Activated CD4-positive, alpha-beta T cell treated with anti-CD3 and anti-CD28 coated beads, Interleukin-2, amount 10 ng/mL, durations not matched to agents 24 days and 14 days (primary cell): ENCODE results near the gene ENAH. TPM values are rescaled to one million over a fixed set of nuclear protein-coding genes. Genes with fewer than 3 reads are reported as not detected.
"Not testable (repeated sequence)": the region's sequence is repeated elsewhere in the genome, so short reads cannot be mapped to it uniquely, and the experiment has no call there.

ENCODE experiments used
- DNase-seq: peaks from one replicate; pipeline ENCODE4 v3.0.0; 2022
- H3K27ac Mint-ChIP-seq: one replicate; pipeline ENCODE4 v1.8.0; 2022; ENCODE audit warnings: mild to moderate bottlenecking, mixed read lengths
- H3K27me3 Mint-ChIP-seq: one replicate; pipeline ENCODE4 v1.8.0; 2022; ENCODE audit warnings: mixed read lengths
- H3K36me3 Mint-ChIP-seq: one replicate; pipeline ENCODE4 v1.8.0; 2022; ENCODE audit warnings: low read depth, mild to moderate bottlenecking, mixed read lengths
- H3K4me1 Mint-ChIP-seq: one replicate; pipeline ENCODE4 v1.8.0; 2021; ENCODE audit warnings: mixed read lengths
- H3K4me3 Mint-ChIP-seq: one replicate; pipeline ENCODE4 v1.8.0; 2022; ENCODE audit warnings: mild to moderate bottlenecking, moderate library complexity, mixed read lengths
- H3K9me3 Mint-ChIP-seq: one replicate; pipeline ENCODE4 v1.8.0; 2021; ENCODE audit warnings: mixed read lengths
- intact Hi-C: fragments of 100-400 bp; cut with micrococcal nuclease; formaldehyde crosslinking; loops from one replicate; pipeline ENCODE4 v1.15.1; 2023
- total RNA-seq: library from RNA; stranded (reverse); gene quantifications from 2 replicates; pipeline ENCODE4 v1.2.3, GENCODE V29; 2022

Gene ENAH
- total RNA-seq, 1 donor from 2014 or later, result 0.33 TPM

DNA sequence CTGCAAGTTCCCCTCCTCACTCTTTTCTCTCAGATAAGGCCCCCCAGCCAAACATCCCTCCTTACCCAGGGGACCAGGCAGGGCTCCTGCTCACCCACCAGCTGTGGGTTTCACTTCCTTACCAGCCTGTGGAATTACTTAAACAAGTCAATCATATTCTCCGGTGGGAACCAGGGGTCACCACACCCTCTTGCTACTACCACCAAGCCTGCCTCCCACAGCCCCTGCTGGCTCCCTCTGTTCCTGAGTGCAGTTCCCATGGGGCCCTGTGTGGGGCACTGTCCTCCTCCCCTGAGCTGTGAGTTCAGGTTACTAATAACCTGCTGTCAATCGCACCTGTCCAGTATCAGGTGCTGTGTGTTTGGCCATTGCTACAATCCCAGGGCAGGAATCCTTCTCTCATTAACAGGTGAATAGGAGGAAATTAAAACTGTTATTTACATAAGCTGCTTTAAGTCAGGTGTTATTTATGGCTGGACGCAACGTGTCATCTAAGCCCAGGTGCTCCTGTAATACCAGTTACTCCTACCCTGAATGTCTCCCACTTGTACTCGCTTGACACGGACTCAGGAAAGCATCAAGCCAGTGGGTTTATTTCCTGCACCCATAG, 172.0 kb downstream of the ENAH start:
- DNase-seq, result peak; percentile 86
- Mint-ChIP-seq H3K27ac (no peak overlapping the region), H3K27me3 (peaks cover 16% of the 10 kb centered on the region), H3K4me3 (no peak overlapping the region), H3K9me3 (no peaks in the 10 kb centered on the region), H3K36me3 (no peaks in the 10 kb centered on the region), H3K4me1 (peaks cover 22% of the 10 kb centered on the region)
- intact Hi-C loops, result no loop called here

DNA sequence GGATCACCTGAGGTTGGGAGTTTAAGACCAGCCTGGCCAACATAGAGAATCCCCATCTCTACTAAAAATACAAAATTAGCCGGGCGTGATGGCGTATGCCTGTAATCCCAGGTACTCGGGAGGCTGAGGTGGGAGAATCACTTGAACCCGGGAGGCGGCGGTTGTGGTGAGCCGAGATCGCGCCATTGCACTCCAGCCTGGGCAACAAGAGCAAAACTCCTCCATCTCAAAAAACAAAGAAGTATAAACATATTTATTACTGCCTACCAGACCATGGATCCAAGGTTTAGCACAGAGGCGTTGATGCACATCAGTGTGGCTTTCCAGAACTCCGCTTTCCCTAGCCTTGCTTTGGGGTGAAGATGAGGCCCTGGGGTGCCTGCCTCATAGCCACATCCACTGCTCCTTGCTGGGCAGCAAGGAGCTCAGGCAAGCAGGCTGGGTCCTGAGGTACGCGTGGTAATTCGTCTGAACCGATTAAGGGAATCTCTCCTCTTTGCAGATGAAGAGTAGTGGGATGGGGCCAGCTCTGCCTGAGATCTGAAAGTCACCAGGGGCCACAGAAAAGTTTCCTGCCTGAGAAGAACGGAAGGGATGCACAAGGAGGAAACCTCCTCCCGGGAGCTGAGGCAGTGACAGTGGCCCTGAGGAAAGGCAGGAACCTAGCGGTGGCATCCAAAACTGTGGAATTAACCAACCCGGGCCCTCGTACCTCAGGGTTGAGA, 172.8 kb downstream of the ENAH start:
- Mint-ChIP-seq H3K27me3 (peaks cover 16% of the 10 kb centered on the region), H3K4me3 (no peak overlapping the region), H3K27ac (no peak overlapping the region), H3K9me3 (no peaks in the 10 kb centered on the region), H3K4me1 (peaks cover 24% of the 10 kb centered on the region), H3K36me3 (no peaks in the 10 kb centered on the region)
- intact Hi-C loops, result no loop called here
- DNase-seq, result peak; percentile 50

DNA sequence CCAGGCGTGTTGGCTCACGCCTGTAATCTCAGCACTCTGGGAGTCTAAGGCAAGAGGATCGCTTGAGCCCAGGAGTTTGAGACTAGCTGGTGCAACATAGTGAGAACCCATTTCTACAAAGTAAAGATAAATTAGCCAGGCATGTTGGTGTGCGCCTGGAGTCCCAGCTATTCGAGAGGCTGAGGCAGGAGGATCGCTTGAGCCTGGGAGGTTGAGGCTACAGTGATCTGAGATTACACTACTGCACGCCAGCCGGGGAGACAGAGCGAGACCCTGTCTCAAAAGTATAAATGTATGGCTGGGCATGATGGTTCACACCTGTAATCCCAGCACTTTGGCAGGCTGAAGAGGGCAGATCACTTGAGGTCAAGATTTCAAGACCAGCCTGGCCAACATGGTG, 173.6 kb downstream of the ENAH start:
- H3K4me3 Mint-ChIP-seq, result no peak overlapping the region
- peaks cover 15% of the 10 kb centered on the region for H3K27me3 Mint-ChIP-seq
- DNase-seq, result peak; percentile 51
- no peak overlapping the region for H3K27ac Mint-ChIP-seq
- no peaks in the 10 kb centered on the region for H3K9me3 Mint-ChIP-seq
- no peaks in the 10 kb centered on the region for H3K36me3 Mint-ChIP-seq
- intact Hi-C loops, result no loop called here
- H3K4me1 Mint-ChIP-seq, result peaks cover 29% of the 10 kb centered on the region

DNA sequence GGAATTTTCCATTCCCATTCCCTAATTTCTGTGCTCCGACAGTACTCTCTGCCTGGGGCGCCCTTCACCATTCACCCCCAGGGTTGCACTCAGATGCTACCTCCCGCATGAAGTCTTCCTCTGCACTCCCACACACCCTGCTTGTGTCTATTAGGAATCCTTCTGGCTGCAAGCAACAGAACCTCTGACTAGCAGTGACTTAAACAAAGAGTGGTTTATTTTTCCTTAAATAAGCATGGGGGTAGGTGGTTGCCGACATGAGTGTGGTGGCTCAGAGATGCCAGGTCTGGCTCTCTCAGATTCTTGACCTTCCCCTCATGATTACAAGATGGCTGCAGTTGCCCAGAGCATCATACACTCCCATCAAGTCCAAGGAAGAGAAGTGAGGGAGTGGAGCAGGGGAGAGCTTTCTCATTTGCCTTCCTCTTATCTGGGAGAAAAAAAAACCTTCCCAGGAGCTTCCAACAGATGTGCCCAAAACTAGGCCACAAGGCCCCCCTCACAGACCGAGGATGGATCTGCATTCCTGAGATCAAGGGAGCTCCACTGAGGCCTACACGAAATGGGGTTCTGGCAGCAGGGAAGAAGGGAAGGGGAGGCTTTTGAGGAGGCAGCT, 175.5 kb downstream of the ENAH start:
- peaks cover 38% of the 10 kb centered on the region for H3K4me1 Mint-ChIP-seq
- H3K4me3 Mint-ChIP-seq, result peak overlapping the region; percentile 15
- peak overlapping the region; percentile 45 for H3K27ac Mint-ChIP-seq

DNA sequence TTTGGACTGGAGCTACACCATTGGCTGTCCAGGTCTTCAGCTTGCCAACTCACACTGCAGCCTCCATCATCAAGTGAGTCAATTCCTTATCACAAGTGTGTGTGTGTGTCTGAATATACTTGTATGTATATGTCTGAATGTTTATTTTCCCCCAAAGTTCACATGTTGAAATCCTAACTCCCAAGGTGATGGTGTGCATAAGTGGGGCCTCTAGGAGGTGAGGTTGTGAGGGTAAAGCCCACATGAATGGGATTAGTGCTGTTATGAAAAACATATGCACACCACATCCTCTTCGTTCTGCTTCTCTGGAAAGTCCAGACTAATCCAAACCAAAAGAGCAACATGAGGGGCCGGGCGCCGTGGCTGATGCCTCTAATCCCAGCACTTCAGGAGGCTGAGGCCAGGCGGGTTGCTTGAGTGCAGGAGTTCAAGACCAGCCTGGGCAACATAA, 176.4 kb downstream of the ENAH start:
- intact Hi-C loops, result no loop called here
- DNase-seq, result peak; percentile 70

More for the DNA sequence above, 175.5 kb downstream of the ENAH start:
- intact Hi-C loops, result no loop called here
- Mint-ChIP-seq H3K27me3 (peaks cover 3% of the 10 kb centered on the region), H3K9me3 (no peaks in the 10 kb centered on the region), H3K36me3 (no peaks in the 10 kb centered on the region)
- DNase-seq, result peak; percentile 48

DNA sequence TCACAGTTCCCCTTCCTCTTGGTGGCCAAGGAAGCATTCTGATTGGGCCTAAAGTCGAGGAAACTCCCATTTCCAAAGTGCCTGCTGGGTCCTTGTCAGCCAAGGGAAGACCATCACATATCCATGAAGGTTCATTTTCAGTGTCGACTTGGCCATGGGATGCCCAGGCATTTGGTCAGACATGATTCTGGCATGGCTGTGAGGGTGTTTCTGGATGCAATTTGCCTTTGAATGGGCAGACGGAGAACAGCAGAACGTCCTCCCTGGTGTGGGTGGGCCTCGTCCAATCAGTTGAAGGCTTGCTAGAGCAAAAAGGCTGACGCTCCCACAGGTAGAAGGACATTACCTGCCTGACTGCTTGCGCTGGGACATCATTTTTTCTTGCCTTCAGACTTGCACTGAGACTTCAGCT, 176.8 kb downstream of the ENAH start:
- H3K27ac Mint-ChIP-seq, result peak overlapping the region; percentile 68
- no peaks in the 10 kb centered on the region for H3K9me3 Mint-ChIP-seq
- H3K4me3 Mint-ChIP-seq, result no peak overlapping the region
- DNase-seq, result no peak
- no peaks in the 10 kb centered on the region for H3K36me3 Mint-ChIP-seq
- intact Hi-C loops, result no loop called here
- peaks cover 38% of the 10 kb centered on the region for H3K4me1 Mint-ChIP-seq
- peaks cover 2% of the 10 kb centered on the region for H3K27me3 Mint-ChIP-seq

More for the DNA sequence above, 176.4 kb downstream of the ENAH start:
- H3K4me3 Mint-ChIP-seq, result peak overlapping the region; percentile 9
- H3K36me3 Mint-ChIP-seq, result no peaks in the 10 kb centered on the region
- H3K27me3 Mint-ChIP-seq, result peaks cover 2% of the 10 kb centered on the region
- H3K4me1 Mint-ChIP-seq, result peaks cover 38% of the 10 kb centered on the region
- peak overlapping the region; percentile 68 for H3K27ac Mint-ChIP-seq
- H3K9me3 Mint-ChIP-seq, result no peaks in the 10 kb centered on the region

DNA sequence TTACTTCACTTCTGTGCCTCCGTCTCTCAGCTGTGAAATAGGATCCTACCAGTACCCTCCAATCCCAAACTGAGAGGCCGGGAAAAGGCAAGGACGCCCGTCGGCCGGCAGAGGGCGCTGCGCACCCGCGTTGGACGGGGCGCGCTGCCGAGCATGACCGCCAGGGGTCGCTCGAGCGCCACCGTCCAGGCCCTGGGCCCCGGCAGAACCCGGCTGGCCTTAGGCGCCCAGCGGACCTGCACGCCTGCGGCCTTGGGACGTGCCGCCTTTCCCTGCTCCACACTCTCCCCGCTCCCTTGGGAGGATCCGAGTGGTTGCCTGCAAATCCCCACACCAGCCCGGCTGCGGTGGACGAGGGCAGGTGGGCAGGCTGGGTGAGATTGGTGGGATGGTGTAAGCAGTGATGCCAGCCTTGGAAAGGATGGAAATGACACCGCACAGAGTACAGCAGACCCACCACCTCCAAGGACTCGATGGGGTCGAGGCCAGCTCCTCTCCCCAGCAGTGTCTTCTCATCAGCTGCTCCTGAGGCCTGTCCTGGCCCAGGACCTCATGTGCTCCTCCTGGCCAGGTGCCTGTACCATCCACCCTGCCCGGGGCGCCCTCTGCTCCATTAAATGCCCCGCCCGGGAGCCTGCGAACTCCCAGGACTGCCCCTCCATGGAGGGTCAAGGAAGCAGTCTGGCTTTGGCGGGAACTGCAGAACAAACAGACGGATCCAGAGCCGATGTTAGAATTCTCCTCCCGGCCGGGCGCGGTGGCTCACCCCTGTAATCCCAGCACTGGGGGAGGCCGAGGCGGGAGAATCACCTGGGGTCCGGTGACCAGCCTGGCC, 177.7 kb downstream of the ENAH start:
- intact Hi-C loops, result loop anchor here (1.0 to 2.0 kb wide), 5 partner anchors 79 to 501 kb away; partner anchors contain the start of genes ENAH and SRP9
- H3K4me1 Mint-ChIP-seq, result peaks cover 38% of the 10 kb centered on the region
- no peaks in the 10 kb centered on the region for H3K27me3 Mint-ChIP-seq
- H3K9me3 Mint-ChIP-seq, result no peaks in the 10 kb centered on the region
- H3K36me3 Mint-ChIP-seq, result no peaks in the 10 kb centered on the region
- no peak overlapping the region for H3K4me3 Mint-ChIP-seq
- DNase-seq, result peak; percentile 93
- no peak overlapping the region for H3K27ac Mint-ChIP-seq

DNA sequence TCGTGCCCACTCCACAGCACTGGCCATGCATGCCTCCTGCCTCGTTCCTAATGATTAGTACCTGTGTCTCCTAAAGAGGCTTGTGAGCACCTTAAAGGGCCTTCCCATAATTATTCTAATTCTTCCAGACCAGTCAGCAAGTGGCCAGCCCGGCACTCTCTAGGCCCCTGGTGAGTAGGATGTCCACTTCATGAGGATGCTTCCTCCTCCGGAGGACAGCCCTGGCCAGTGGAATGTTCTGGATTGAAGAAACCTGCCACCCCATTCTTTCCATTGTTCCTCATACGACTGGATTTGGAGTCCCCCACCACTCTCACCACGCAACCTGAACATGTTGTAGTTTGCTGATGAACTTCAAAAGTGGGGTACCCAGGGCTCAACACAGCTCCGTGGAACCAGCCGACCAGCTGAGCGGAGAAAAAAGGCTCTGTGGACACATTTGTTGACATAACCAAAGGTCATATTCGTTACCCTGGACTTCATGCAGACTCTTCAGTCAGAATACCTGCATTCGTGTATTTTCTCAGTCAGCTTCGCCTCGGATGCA, 178.4 kb downstream of the ENAH start:
- Mint-ChIP-seq H3K36me3 (no peaks in the 10 kb centered on the region), H3K4me1 (peaks cover 38% of the 10 kb centered on the region), H3K4me3 (no peak overlapping the region), H3K27ac (peak overlapping the region; percentile 41), H3K27me3 (no peaks in the 10 kb centered on the region), H3K9me3 (no peaks in the 10 kb centered on the region)
- no peak for DNase-seq
- intact Hi-C loops, result loop anchor here (2.0 kb wide), 2 partner anchors 178 to 302 kb away; partner anchors contain the start of genes ENAH and SRP9

DNA sequence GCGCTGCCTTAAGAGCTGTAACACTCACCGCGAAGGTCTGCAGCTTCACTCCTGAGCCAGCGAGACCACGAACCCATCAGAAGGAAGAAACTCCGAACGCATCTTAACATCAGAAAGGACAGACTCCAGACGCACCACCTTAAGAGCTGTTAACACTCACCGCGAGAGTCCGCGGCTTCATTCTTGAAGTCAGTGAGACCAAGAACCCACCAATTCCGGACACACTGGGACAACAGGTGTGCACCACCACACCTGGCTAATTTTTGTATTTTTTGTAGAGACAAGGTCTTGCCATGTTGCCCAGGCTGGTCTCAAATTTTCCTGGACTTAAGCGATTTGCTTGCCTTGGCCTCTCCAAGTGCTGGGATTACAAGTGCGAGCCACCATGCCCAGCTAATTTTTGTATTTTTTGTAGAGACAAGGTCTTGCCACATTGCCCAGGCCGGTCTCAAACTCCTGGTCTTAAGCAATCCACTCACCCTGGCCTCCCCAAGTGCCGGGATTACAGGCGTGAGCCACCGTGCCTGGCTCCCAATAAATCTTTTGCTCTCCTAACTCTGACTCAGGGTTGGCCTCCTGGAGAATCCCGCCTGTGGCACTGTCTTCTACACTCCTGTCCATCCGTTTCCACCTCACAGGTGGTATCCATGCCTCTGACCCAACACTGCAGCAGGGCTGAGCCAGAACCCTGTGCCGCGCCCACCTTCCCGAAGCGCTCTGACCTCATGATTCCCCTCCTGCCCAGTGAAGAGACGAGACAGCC, 179.1 kb downstream of the ENAH start:
- H3K27ac Mint-ChIP-seq, result peak overlapping the region; percentile 17
- H3K4me3 Mint-ChIP-seq, H3K9me3 Mint-ChIP-seq, H3K27me3 Mint-ChIP-seq, H3K36me3 Mint-ChIP-seq: not testable (repeated sequence)
- peaks cover 44% of the 10 kb centered on the region for H3K4me1 Mint-ChIP-seq
- intact Hi-C loops, result loop anchor here (2.0 kb wide), 2 partner anchors 179 to 303 kb away; partner anchors contain the start of genes ENAH and SRP9
- peak; percentile 62 for DNase-seq

DNA sequence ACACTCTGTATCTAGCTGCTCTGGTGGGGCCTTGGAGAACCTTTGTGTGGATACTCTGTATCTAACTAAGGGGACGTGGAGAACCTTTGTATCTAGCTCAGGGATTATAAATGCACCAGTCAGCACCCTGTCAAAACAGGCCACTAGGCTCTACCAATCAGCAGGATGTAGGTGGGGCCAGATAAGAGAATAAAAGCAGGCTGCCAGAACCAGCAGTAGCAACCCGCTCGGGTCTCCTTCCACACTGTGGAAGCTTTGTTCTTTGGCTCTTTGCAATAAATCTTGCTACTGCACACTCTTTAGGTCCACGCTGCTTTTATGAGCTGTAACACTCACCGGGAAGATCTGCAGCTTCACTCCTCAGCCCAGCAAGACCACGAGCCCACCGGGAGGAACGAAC, 179.7 kb downstream of the ENAH start:
- intact Hi-C loops, H3K36me3 Mint-ChIP-seq, H3K9me3 Mint-ChIP-seq, H3K27me3 Mint-ChIP-seq, H3K4me3 Mint-ChIP-seq: not testable (repeated sequence)
- Mint-ChIP-seq H3K4me1 (peaks cover 50% of the 10 kb centered on the region), H3K27ac (peak overlapping the region; percentile 17)
- peak; percentile 70 for DNase-seq

DNA sequence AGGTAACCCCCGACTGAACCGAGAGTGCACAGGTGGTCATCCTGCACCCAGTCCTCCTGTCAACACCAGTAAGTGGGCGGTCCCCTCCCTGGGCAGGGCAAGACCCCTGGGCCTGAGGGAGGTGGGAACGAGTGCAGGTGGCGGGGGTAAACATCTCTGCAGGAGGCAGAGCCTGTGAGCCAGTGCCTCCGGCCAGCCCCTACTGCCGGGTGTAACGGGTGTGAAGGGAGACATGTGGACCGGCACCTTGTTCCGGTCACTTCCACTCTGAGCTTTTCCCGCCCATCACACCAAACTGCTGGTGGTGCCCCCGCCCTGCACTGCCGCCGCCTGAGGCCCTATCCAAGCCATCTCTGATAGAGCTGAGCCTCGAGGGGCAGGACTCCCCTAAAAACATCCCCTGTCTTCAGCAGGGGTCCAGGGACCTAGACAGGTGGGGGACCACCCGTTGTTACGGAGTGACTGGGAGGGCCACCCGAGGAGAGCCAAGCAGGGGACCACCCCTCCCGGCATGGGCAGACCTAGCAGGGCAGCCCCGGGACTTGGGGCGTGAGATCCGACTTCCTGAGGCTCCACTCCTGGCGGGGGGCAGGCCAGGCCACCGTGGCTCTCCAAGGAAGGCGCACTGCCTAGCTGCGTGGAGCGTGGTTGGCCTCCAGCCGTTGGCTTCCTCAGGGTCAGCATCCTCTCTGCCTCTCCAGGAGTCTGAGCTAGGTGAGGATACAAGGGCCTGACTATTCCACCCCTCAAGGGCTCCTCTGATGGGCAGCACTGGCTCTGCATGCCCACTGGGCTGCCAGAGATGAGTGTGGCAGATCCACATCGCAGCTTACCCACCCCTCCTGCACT, 181.2 kb downstream of the ENAH start:
- Mint-ChIP-seq H3K36me3 (no peaks in the 10 kb centered on the region), H3K27me3 (no peaks in the 10 kb centered on the region), H3K9me3 (no peaks in the 10 kb centered on the region), H3K27ac (no peak overlapping the region), H3K4me1 (peaks cover 40% of the 10 kb centered on the region), H3K4me3 (no peak overlapping the region)
- intact Hi-C loops, result no loop called here
- no peak for DNase-seq

DNA sequence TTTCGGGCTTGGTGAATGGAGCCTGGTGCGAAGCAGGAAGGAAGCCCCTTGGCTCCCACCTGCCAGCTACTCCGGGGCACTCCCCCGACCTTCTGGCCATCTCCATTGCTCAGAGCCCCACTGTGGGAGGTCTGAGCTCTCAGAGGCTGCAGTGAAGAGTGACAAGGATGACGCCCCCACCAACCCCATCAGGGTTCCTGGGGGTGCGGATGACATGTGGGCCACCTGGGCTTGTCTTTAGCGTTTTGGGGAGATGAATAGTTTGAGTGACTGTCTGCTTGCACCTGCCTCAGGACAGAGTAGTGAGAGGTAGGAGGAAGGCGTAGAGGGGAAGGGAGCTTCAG, 181.8 kb downstream of the ENAH start:
- DNase-seq, result no peak
- Mint-ChIP-seq H3K4me1 (peaks cover 36% of the 10 kb centered on the region), H3K4me3 (no peak overlapping the region), H3K27ac (no peak overlapping the region), H3K9me3 (no peaks in the 10 kb centered on the region), H3K27me3 (no peaks in the 10 kb centered on the region), H3K36me3 (no peaks in the 10 kb centered on the region)
- intact Hi-C loops, result no loop called here
